ENCODE data around the gene WNT2. TPM values are rescaled to one million over a fixed set of nuclear protein-coding genes. Genes with fewer than 3 reads are reported as not detected.

Gene WNT2
- total RNA-seq, 1 donor from 2014 or later, result 0.07 TPM

DNA sequence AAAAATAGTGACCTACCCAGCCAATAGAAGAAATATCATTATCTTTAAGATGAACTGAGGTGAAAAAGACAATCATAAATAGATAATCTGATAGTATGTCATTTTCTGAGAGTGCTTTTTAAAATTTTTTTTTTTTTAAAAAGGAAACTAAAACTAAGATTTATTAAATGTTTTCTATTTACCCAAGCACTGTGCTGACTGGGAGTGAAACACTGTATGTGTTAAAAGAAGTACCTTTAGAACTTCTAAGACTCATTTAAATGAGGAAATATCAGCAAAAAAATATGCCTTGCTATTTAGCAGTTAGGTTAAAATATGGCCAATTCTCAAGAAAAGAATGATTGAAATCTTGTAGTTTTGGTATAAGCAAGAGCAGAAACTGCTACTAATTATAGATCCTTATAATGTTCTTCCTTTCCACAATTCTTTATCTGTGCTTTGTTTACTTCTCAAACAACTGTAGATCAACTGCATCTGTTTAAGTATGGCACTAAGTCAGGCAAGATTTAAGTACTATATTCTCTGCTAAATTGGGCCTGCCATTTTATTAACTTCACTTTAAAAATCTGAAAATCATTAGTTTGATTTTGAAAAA lies 39.5 kb upstream of the WNT2 start:
- Histone ChIP-seq H2AFZ (ENCODE audit: low read depth, low read length) (no peak overlapping the region), H3K79me2 (ENCODE audit: insufficient read depth, low read length) (no peaks in the 10 kb centered on the region), H3K9ac (ENCODE audit: low read length) (no peak overlapping the region), H3K4me1 (ENCODE audit: insufficient read depth, low read length) (no peaks in the 10 kb centered on the region), H3K36me3 (ENCODE audit: insufficient read depth, low read length) (no peaks in the 10 kb centered on the region), H4K20me1 (ENCODE audit: insufficient read depth, low read length) (no peaks in the 10 kb centered on the region), H3K9me3 (ENCODE audit: insufficient read depth, low read depth, low read length) (no peaks in the 10 kb centered on the region), H3K27ac (ENCODE audit: low read depth, low read length) (no peak overlapping the region), H3K4me3 (ENCODE audit: insufficient read depth, low read depth, low read length) (no peak overlapping the region), H3K4me2 (ENCODE audit: low read length) (no peak overlapping the region), H3K27me3 (ENCODE audit: insufficient read depth, low read length) (no peaks in the 10 kb centered on the region)
- H3K27me3 Mint-ChIP-seq (ENCODE audit: low read depth, unreplicated experiment), result no peaks in the 10 kb centered on the region
- no peaks in the 10 kb centered on the region for H3K9me3 Mint-ChIP-seq (ENCODE audit: unreplicated experiment)
- H3K36me3 Mint-ChIP-seq (ENCODE audit: low read depth, unreplicated experiment), result no peaks in the 10 kb centered on the region
- no peak for TF ChIP-seq EZH2 (IDR thresholded peaks at IDR 0.05; ENCODE audit: insufficient read depth, low read length)
- TF ChIP-seq, protein P1, sequence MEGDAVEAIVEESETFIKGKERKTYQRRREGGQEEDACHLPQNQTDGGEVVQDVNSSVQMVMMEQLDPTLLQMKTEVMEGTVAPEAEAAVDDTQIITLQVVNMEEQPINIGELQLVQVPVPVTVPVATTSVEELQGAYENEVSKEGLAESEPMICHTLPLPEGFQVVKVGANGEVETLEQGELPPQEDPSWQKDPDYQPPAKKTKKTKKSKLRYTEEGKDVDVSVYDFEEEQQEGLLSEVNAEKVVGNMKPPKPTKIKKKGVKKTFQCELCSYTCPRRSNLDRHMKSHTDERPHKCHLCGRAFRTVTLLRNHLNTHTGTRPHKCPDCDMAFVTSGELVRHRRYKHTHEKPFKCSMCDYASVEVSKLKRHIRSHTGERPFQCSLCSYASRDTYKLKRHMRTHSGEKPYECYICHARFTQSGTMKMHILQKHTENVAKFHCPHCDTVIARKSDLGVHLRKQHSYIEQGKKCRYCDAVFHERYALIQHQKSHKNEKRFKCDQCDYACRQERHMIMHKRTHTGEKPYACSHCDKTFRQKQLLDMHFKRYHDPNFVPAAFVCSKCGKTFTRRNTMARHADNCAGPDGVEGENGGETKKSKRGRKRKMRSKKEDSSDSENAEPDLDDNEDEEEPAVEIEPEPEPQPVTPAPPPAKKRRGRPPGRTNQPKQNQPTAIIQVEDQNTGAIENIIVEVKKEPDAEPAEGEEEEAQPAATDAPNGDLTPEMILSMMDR (IDR thresholded peaks at IDR 0.05; ENCODE audit: insufficient read depth, low read depth, low read length), result no peak
- no peak overlapping the region for H3K27ac Mint-ChIP-seq (ENCODE audit: unreplicated experiment)
- H3K4me1 Mint-ChIP-seq (ENCODE audit: low read depth, unreplicated experiment), result peaks cover 2% of the 10 kb centered on the region
- FAIRE-seq, result no peak
- H3K4me3 Mint-ChIP-seq (ENCODE audit: unreplicated experiment), result no peak overlapping the region
- no peak for DNase-seq (ENCODE audit: low read depth)

DNA sequence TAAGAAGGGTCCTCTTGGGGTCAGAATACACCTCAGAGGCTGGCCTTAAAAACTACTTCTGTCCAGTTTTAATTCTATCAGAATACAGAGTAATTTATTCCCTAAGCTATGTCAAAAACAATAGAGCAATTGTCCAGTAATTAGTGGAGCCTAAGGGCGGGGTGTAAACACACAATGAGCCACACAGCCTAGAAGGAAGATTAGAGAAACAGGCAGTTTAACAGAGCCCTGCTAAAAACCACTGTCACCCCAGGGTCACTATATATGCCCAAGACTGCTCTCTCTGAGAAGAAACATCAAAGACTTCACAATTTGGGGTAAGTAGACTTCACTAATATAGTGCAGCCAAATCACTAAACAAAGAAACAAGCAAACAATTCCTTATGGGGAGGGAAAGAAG lies 27.2 kb upstream of the WNT2 start:
- no peak overlapping the region for H3K9ac ChIP-seq (ENCODE audit: low read length)
- no peaks in the 10 kb centered on the region for H3K36me3 Mint-ChIP-seq (ENCODE audit: low read depth, unreplicated experiment)
- FAIRE-seq, result no peak

GRCh38 chr7:117349570-117349969 lies 26.7 kb upstream of the WNT2 start:
- H3K4me1 Mint-ChIP-seq (ENCODE audit: low read depth, unreplicated experiment), result no peaks in the 10 kb centered on the region
- no peaks in the 10 kb centered on the region for H3K36me3 Mint-ChIP-seq (ENCODE audit: low read depth, unreplicated experiment)
- peaks cover 3% of the 10 kb centered on the region for H3K27me3 Mint-ChIP-seq (ENCODE audit: low read depth, unreplicated experiment)
- Histone ChIP-seq H3K4me3 (ENCODE audit: insufficient read depth, low read depth, low read length) (no peak overlapping the region), H3K9me3 (ENCODE audit: insufficient read depth, low read depth, low read length) (no peaks in the 10 kb centered on the region), H3K79me2 (ENCODE audit: insufficient read depth, low read length) (no peaks in the 10 kb centered on the region), H3K36me3 (ENCODE audit: insufficient read depth, low read length) (no peaks in the 10 kb centered on the region), H3K27me3 (ENCODE audit: insufficient read depth, low read length) (no peaks in the 10 kb centered on the region), H3K4me1 (ENCODE audit: insufficient read depth, low read length) (no peaks in the 10 kb centered on the region), H3K4me2 (ENCODE audit: low read length) (no peak overlapping the region), H2AFZ (ENCODE audit: low read depth, low read length) (no peak overlapping the region), H4K20me1 (ENCODE audit: insufficient read depth, low read length) (no peaks in the 10 kb centered on the region), H3K9ac (ENCODE audit: low read length) (no peak overlapping the region), H3K27ac (ENCODE audit: low read depth, low read length) (no peak overlapping the region)
- DNase-seq (ENCODE audit: low read depth), result no peak
- H3K4me3 Mint-ChIP-seq (ENCODE audit: unreplicated experiment), result no peak overlapping the region
- H3K9me3 Mint-ChIP-seq (ENCODE audit: unreplicated experiment), result no peaks in the 10 kb centered on the region
- TF ChIP-seq, protein P1 (IDR thresholded peaks at IDR 0.05; ENCODE audit: insufficient read depth, low read depth, low read length), result no peak
- no peak for TF ChIP-seq EZH2 (IDR thresholded peaks at IDR 0.05; ENCODE audit: insufficient read depth, low read length)
- no peak for FAIRE-seq
- no peak overlapping the region for H3K27ac Mint-ChIP-seq (ENCODE audit: unreplicated experiment)

More for the DNA sequence above, 27.2 kb upstream of the WNT2 start:
- Histone ChIP-seq H3K27ac (ENCODE audit: low read depth, low read length) (no peak overlapping the region), H3K36me3 (ENCODE audit: insufficient read depth, low read length) (no peaks in the 10 kb centered on the region), H3K27me3 (ENCODE audit: insufficient read depth, low read length) (no peaks in the 10 kb centered on the region), H4K20me1 (ENCODE audit: insufficient read depth, low read length) (no peaks in the 10 kb centered on the region), H3K4me3 (ENCODE audit: insufficient read depth, low read depth, low read length) (no peak overlapping the region), H2AFZ (ENCODE audit: low read depth, low read length) (no peak overlapping the region), H3K9me3 (ENCODE audit: insufficient read depth, low read depth, low read length) (no peaks in the 10 kb centered on the region), H3K4me2 (ENCODE audit: low read length) (no peak overlapping the region), H3K79me2 (ENCODE audit: insufficient read depth, low read length) (no peaks in the 10 kb centered on the region), H3K4me1 (ENCODE audit: insufficient read depth, low read length) (no peaks in the 10 kb centered on the region)
- H3K9me3 Mint-ChIP-seq (ENCODE audit: unreplicated experiment), result no peaks in the 10 kb centered on the region
- no peak overlapping the region for H3K27ac Mint-ChIP-seq (ENCODE audit: unreplicated experiment)
- H3K27me3 Mint-ChIP-seq (ENCODE audit: low read depth, unreplicated experiment), result peaks cover 3% of the 10 kb centered on the region
- no peak overlapping the region for H3K4me3 Mint-ChIP-seq (ENCODE audit: unreplicated experiment)
- no peak for TF ChIP-seq EZH2 (IDR thresholded peaks at IDR 0.05; ENCODE audit: insufficient read depth, low read length)
- TF ChIP-seq, protein P1 (IDR thresholded peaks at IDR 0.05; ENCODE audit: insufficient read depth, low read depth, low read length), result no peak
- H3K4me1 Mint-ChIP-seq (ENCODE audit: low read depth, unreplicated experiment), result no peaks in the 10 kb centered on the region
- no peak for DNase-seq (ENCODE audit: low read depth)
